HepG2 (cell line): ENCODE data around the gene GFOD1.

ENCODE experiments used
- ADNP ChIP-seq: sonication (generic); formaldehyde crosslinking; IDR thresholded peaks from 2 replicates; pipeline ENCODE4 v1.4.0; 2020; ENCODE audit warnings: missing genetic modification reagents
- HNRNPH1 ChIP-seq: fragments of 200-400 bp; formaldehyde crosslinking; optimal IDR thresholded peaks from 2 replicates; pipeline ENCODE3; 2017; ENCODE audit warnings: mild to moderate bottlenecking, low read depth, low read length
- KAT7 ChIP-seq: IDR thresholded peaks from 2 replicates; pipeline ENCODE4 v1.6.1; 2018; ENCODE audit warnings: borderline replicate concordance, missing compliant biosample characterization
- POLR2A ChIP-seq, 2 experiments: IDR thresholded peaks; 2 replicates each; pipeline ENCODE4 v1.6.1; 2011; ENCODE audit warnings: low read depth in 2 of 2, low read length in 2 of 2, mild to moderate bottlenecking in 1 of 2, moderate library complexity in 1 of 2; ENCODE audit not compliant: insufficient read depth in 1 of 2
- TAF1 ChIP-seq: sonication (generic); formaldehyde crosslinking; IDR thresholded peaks from 2 replicates; pipeline ENCODE4 v1.4.0; 2020; ENCODE audit warnings: missing genetic modification reagents
- ZFP1 ChIP-seq: IDR thresholded peaks from 2 replicates; pipeline ENCODE4 v1.6.1; 2016
- ZHX1 ChIP-seq: sonication (generic); formaldehyde crosslinking; IDR thresholded peaks from 2 replicates; pipeline ENCODE4 v1.8.1; 2022; ENCODE audit warnings: low read depth, mild to moderate bottlenecking, missing genetic modification reagents

GRCh38 chr6:13355999-13356785, 131.2 kb downstream of the GFOD1 start:
- TF ChIP-seq ZFP1 (CRISPR knock-in tag) (no peak), HNRNPH1 (no peak), KAT7 (CRISPR knock-in tag) (no peak), ADNP (CRISPR knock-in tag) (no peak), POLR2A (IDR thresholded peaks at IDR 0.05; ENCODE audit: insufficient read depth in 1 of 2, low read depth in 2 of 2, low read length in 2 of 2) (no peak), ZHX1 (CRISPR knock-in tag) (no peak), TAF1 (CRISPR knock-in tag) (no peak)
